GM18505 (cell line): ENCODE data around the gene HELZ.
"Not testable (repeated sequence)": the region's sequence is repeated elsewhere in the genome, so short reads cannot be mapped to it uniquely, and the experiment has no call there.

Experiments used
- ATAC-seq: cut with Tn5 transposase; IDR thresholded peaks from one replicate; pipeline ENCODE4 v1.9.1; 2021; ENCODE audit not compliant: unreplicated experiment
- POLR2A ChIP-seq: IDR thresholded peaks from 4 replicates; pipeline ENCODE4 v1.6.1; 2011; ENCODE audit warnings: borderline replicate concordance; ENCODE audit not compliant: insufficient read depth, insufficient read length; ENCODE audit errors: extremely low read depth

HELZ gene

DNA sequence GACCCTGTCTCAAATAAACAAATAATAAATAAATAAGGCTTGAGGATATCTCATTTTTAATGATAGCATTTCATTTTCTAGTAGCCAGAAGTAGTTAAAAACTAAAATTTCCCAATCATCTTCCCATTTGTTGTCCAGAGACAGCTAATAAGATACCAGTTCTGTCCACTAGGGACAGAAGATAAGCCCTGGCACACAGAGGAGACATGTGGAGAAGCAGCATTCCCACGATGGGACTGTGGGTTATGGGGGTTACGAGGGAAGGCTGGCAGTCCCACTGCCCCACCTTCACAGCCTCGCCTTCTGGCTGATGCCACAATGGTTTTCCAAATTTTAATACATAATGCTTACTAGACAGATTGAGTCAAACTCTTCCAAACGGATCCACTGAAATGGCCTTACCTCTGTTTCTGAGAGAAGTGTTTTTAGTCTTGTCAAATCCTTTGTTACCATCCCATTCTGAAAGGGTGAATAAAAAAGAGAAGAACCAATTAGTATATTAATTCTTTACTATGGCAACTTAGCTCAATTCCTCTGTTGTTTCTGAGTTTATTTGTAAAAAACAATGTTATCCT is 44.2 kb downstream of the HELZ start:
- no peak for ATAC-seq

DNA sequence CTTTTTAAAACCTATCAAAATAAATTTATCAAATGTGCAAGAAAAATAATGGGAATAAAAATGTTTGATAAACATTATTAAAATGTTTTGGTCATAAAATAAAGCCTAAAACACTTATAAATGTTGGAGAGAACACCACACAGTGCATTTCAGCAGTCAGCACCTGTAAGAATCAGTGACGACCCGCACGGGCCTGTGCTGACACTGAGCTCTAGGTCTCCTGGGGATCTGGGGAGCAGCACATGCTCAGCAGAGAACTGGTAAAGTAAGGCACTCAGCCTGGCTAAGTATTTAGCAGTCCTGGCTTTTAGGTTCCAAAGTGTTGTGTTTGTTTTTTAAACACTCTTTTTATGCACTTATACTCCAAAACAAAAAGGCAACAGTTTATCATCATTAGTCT is 46.9 kb downstream of the HELZ start:
- no peak for ATAC-seq
- no peak for TF ChIP-seq POLR2A

More for the DNA sequence above, 44.2 kb downstream of the HELZ start:
- no peak for TF ChIP-seq POLR2A

DNA sequence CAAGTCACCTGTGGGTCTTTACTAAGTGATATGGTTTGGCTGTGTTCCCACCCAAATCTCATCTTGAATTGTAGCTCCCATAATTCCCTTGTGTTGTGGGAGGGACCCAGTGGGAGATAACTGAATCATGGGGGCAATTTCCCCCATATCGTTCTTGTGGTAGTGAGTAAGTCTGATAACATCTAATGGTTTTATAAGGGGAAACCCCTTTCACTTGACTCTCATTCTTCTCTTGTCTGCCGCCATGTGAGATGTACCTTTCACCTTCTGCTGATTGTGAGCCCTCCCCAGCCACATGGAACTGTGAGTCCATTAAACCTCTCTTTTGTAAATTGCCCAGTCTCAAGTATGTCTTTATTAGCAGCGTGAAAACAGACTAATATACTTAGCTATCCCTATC is 48.0 kb downstream of the HELZ start:
- not testable (repeated sequence) for ATAC-seq

DNA sequence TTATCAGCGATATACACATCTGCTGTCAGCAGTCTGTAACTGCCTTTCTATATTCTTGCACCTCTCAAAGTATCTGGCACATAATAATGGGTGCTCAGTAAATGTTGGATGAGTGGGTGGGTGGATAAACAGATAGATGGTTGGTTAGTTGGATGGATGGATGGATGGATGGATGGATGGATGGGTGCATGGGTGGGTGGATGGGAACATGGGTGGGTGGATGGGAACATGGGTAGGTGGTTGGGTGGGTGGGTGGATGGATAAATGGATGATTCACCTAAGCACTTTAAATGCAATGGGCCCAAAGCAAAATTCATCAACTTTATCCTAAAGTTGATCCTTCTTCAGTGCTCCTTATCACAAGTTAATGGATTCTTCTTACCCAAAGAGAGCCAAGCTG is 48.6 kb downstream of the HELZ start:
- no peak for TF ChIP-seq POLR2A
- ATAC-seq: no peak

DNA sequence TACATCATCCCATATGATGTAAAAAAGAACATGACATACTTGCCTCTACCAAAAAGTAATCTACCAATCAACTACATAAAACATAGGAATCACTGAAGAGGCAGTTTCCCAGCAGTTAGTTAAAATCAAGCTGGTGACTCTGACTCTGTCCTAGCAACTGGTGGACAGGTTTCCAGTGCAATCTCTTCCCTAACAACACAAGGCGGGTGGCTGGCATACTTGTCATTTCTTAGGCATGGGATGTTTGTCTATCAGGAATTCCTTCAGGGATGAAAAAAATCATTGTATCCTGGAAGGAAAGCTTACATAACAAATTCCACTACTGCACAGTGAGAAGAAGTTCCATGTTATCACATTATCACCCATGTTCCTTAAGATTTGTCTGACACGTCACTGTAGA is 50.9 kb downstream of the HELZ start:
- no peak for ATAC-seq
- TF ChIP-seq POLR2A: no peak

DNA sequence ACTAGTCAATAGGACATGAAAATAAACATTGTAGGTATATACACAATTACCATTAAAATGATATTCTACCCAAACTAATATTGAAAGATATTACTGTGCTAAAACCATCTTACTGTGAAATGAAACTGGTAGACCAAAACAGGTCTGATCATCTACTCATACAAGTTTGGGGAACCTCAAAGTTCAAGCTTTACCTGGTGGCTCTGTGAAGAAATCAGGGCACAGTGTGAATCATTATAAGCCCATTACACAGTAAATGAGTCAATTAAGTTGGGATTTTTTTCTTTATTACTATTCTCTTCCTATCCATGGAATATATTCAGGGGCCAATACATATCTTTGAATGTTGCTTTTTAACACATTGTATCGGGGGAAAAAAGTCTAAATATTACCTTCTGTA is 57.1 kb downstream of the HELZ start:
- TF ChIP-seq POLR2A: no peak
- no peak for ATAC-seq

DNA sequence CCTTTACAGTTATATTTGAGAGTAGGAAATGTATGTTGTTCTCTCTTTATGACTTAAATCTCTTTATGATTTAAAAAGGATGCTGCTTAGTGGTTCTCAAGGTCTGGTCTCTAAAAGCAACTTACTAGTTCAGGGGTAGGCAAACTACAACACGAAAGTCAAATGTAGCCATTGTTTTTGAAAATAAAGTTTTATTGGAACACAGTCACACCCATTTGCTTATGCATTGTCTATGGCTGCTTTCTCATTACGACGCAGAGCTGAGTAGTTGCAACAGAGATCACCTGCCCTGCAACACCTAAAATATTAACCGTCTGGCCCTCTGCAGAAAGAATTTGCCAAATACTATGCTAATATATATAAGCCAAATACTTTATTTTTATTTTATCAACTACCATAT is 58.2 kb downstream of the HELZ start:
- no peak for ATAC-seq
- TF ChIP-seq POLR2A: no peak

DNA sequence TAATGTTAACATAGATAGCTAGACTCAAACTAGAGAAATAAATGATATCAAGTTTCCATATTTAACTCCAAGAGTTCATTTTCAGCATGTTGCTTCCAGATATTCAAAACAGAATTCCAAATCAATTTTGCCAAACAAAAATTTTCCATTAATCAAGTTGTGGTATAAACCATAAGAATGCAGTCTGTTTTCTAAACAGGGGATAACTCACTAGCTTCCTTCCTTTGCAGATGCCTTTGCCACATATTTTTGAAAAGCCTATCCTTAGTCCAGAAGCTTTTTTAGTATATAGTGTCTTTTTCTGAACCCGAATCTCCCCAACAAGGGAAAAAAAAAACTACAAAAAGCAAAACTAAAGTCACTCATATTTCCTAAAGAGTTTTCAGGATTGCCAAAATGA is 61.5 kb downstream of the HELZ start:
- no peak for ATAC-seq
- TF ChIP-seq POLR2A: no peak

DNA sequence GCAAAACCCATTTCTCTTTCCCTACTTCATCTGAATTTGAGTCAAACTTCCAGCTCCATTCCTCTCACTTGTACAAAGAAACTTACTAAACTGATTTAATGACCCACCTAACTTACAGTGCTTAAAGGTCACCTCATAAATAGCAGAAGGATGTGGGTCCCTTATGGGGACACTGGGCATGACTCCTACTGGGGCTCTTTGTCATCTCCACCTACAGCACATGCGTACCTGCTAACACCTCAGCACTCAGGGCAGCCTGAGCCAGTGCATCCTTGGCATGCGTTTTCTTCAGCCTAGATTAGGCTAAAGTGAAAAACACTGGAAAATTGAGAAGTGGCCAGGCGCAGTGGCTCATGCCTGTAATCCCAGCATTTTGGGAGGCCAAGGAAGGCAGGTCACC is 63.2 kb downstream of the HELZ start:
- no peak for TF ChIP-seq POLR2A
- no peak for ATAC-seq

DNA sequence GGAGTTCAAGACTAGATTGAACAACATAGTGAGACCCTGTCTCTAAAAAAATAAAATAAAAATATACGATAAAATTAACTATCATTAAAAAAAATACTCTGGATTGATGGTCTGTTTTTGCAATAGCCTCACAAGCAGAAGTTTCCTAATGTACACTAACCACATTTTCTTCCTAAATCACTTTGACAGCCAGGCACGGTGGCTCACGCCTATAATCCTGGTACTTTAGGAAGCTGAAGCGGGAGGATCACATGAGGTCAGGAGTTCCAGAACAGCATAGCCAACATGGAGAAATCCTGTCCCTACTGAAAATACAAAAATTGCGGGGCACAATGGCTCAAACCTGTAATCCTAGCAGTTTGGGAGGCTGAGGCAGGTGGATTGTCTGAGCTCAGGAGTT is 64.7 kb downstream of the HELZ start:
- no peak for TF ChIP-seq POLR2A
- no peak for ATAC-seq

DNA sequence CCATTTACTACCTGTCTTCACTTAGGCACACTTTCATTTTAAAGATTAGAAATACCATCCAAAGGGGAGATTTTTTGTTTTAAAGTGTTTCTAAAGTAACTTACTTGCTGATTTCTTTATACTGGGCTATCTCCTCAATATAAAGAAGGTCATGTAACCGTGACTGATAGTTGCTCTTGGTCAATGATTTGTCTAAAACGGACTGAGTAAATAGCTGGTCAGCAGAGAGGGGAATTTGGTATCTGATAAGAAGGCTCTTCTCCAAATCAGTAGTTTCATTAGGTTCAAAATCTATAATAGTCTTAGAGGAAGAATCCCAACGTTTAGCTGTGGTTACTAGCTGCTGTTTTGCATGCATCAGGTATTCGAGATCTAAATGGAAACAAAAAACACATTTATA is 66.4 kb downstream of the HELZ start:
- no peak for TF ChIP-seq POLR2A
- ATAC-seq: no peak

DNA sequence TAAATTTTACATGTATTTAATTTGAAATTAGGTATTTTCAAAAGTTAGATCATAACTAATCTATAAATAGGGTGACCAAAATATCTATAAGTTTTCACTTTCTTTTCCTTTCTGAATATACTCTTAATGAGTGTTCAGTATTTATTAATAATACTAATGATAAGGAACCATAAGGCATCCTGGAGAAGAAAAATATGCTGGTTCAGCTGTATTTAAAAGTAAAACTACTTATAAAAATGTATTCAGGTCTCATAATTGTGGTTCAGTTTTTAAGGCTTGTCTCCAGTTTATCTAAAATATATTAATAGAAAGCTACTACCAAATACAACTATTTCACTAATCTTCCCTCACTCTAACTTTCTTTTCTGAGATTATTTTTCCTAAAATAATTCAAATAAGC is 67.3 kb downstream of the HELZ start:
- no peak for ATAC-seq
- TF ChIP-seq POLR2A: no peak

DNA sequence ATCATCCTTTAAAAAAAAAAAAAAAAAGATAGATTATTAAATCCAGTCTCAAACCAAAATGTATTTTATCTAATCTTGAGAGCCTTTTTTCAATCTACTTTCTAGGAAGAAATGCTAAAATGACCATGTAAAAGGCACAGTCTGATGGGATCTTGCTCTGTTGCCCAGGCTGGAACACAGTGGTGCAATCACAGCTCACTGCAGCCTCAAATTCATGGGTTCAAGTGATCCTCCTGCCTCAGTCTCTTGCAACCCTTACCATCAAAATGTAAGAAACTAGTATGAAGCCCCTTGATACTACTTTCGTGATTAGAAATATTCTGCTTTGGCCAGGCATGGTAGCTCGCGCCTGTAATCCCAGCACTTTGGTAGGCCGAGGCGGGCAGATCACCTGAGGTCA is 70.8 kb downstream of the HELZ start:
- no peak for ATAC-seq

DNA sequence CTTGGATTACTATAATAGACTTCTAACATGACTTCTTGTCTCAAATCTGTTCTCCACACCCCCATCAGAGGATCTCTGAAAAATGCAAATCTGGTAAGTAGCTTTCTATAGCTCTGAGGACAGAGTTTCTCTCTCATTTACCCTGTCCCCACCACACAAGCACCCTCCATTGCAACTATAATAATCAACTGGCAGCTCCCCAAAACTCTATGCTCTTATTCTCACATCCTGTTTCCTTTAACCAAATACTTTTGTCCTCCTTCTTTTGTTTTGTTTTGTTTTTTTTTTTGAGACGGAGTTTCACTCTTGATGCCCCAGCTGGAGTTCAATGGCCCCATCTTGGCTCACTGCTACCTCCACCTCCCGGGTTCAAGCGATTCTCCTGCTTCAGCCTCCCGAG is 73.4 kb downstream of the HELZ start:
- peak; percentile 90 for ATAC-seq

More for the DNA sequence above, 70.8 kb downstream of the HELZ start:
- TF ChIP-seq POLR2A: no peak

DNA sequence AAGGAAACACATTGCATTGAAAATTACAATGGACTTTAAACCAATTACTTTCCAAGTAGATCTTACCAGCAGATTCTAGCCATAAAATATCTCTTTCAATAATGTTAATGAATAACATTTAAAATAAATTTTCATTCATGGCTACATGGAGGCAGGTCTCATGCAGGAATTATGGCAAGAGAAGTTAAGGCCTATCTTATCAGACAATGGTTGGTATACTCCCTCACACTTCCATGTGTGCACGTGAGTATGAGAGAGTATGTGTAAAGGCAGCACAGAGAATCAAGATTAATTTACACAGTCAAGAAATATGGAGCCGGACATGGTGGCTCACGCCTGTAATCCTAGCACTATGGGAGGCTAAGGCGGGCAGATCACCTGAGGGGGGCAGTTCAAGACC is 76.5 kb downstream of the HELZ start:
- ATAC-seq: no peak
- TF ChIP-seq POLR2A: no peak

More for the DNA sequence above, 73.4 kb downstream of the HELZ start:
- TF ChIP-seq POLR2A: no peak

DNA sequence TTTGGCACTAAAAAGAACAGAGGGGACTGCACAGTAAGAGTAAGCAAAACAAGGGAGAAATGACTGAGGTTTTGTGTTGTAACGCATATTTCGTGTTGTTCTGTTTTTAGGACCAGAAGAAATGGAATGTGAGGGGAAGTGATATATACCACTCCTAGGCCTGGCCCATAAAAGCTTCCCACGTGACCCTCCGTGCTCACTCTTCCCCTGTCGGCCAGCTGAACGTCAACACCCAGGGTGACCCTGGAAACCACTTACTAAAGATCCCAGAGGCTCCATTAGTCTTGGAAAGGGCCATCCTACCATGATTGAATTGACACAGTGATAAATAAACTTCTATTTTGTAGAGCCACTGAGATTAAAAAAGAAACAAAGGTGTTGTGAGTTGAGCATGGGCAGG is 79.8 kb downstream of the HELZ start:
- TF ChIP-seq POLR2A: no peak
- no peak for ATAC-seq

DNA sequence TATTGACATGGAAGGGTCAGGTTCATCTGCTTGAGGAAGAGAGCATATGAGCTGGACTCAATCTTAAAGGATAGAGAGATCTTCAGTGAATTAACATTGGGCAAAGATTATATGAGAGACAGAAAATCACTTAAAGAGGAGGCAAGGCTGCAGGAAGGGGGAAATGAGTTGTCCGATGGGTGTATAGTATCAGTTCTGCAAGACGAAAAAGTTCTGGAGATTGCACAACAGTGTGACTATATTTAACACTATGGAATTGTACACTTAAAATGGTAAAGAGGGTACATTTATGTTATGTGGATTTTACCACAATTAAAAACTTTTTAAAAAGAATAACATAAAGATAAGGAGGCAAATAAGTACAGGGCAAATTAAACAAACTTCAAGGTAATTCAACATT is 80.7 kb downstream of the HELZ start:
- no peak for ATAC-seq
- TF ChIP-seq POLR2A: no peak
